CD4-positive, alpha-beta T cell treated with Interleukin-10 for 1 hour (primary cell): Measurements from ENCODE around the gene CEP95.

ENCODE experiments used
- DNase-seq: peaks from one replicate; pipeline ENCODE4 v3.0.0-alpha.2; 2020

The CEP95 gene

DNA sequence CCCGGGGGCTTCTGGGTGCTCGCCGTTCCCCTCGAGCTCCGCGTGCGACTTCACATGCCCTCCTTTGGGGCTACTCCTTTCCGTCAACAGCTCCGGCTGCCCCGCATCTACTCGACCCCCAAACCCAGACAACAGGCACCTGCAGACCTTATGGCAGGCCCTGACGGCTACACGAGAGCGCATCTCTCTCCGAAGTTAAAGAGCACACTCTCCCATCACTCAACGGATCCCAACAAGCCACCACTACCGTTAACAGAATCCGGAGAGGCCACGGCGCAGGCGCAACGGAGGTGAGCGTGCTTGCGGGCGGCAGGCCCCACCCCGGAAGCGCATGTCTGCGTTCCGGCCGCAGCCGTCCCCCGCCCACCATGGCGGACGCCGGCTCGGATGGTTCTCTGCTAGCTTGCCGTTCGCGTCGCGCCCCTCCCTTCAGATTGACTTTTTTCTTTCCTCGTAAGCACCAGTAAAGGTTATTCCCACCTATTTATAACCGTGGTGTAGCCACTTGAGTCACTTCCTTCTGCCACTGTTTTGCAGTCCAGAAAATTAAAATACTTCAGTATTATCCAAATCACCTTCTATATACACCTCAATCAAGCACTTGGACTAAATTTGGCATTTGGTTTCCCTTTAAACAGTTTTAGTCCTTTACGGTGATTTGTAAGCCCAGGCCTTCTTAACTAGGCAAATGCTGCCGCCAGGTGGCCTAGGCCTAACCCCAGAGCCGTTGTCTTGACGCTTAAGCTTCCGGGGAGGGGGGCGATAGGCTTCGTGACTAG is 9.8 kb upstream of the CEP95 start, which contains the start of gene POLG2:
Gene POLG2 (minus strand): TSS at position 269 of the 779 bp plus-strand sequence. CDS start 86 bp downstream, at position 183.
- peak; percentile 96 for DNase-seq

DNA sequence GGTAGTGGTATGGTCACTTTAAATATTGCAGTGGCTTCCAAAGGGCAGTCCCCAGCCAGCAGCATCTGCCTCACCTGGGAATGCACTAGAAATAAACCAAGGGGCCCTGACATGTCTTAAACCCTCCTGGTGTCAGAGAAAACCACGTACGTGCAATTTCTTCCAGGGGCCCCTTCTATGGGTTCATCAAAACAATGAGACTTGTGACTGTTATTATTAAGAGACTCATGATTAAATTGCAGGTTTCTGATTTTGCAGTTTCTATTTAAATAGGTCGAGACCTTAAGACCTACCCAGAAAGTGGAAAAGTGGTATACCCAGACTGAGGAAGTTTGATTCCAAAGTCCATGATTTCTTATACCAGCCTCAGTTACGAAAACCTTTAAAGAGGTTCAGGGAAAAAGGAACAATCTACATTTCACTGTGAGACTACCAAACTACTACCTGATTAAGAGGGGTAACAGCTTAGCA is 9.2 kb upstream of the CEP95 start:
- no peak for DNase-seq

- DNase-seq: peak; percentile 30
Observed at GRCh38 chr17:64498308-64499203, 8.2 kb upstream of the CEP95 start.

GRCh38 chr17:64499805-64500486 is 6.8 kb upstream of the CEP95 start:
- peak; percentile 26 for DNase-seq

- peak; percentile 8 for DNase-seq
Observed at GRCh38 chr17:64500487-64500859, 6.3 kb upstream of the CEP95 start.

DNA sequence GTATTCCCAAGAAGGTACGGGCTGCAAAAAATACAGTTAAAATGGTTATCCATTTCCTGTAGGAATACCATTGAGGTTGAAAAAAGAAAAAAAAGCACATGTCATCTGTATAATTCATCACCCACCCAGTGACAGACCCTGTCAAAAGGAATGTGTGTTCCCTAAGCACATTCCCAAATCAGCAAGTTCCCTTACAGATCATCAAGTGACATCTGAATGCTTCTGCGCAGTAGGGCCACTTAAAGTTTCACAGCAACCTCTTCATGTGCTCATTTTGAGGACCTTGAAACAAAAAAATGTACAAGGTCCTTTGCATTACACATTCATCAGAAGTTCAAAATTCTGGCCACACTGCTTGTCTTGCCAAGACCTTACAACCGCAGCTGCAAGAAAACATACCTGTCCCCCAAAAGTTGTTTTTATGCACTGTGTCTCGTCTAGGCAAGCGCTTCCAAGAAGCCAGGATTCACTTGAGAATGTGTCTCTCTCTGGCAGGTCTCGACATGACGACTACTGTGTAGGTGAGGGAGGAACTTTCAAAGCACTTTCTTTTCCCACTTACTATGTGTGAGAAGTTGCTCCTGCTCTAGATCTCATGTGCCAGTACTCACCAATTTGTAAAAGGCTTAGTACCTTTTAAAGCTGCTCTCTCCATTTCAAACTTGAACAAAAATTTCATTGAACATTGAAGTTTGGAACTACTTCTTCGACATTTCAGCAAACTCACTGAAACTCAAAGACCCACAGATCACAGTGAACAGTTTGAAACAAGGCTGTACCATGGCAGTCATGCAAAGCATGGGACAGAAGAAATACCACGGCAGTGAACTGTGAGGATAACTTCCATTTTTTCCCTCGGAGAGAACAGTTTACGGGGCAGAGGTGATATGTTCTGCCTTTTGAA is 5.7 kb upstream of the CEP95 start:
- DNase-seq: peak; percentile 22

DNA sequence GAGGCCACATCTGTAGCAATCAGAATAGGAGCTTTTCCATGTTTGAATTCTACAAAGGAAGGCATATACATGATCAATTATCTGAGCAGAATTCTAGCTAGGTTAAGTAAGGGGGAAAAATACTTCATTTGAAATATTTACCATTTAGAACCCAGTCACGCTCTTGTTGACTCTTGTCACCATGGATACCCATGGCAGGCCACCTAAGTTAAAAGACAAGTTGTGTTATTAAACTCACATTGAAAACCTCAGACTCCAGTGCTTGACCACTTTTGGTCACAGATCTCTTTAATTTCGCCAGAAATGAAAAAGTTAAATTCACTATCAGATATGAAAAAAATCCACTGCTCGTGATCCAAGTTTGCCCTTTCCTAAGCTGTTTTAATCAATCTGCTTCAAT is 4.8 kb upstream of the CEP95 start:
- peak; percentile 20 for DNase-seq

- DNase-seq: peak; percentile 12
Observed at GRCh38 chr17:64502809-64503208, 4.0 kb upstream of the CEP95 start.

DNA sequence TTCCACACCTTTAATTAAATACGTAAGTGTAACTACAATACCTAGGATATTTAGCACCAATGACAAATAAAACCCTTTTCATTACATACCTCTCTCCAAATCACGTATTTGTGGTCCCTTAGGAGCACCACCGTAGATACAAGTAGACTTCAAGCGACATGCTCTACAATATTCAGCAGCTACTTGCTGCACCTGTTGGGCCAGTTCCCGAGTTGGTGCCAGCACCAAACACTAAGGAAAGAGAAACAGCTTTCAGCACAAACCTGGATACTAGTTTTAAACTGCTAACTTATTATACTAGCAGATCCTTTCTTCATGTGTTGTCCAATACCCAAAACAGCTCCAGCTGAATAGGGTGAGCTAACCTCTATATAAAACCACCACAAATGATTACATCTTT is 3.4 kb upstream of the CEP95 start:
- peak; percentile 10 for DNase-seq

- no peak for DNase-seq
Observed at GRCh38 chr17:64503821-64504768, 2.7 kb upstream of the CEP95 start.

GRCh38 chr17:64504769-64505339 is 1.9 kb upstream of the CEP95 start:
- no peak for DNase-seq

DNA sequence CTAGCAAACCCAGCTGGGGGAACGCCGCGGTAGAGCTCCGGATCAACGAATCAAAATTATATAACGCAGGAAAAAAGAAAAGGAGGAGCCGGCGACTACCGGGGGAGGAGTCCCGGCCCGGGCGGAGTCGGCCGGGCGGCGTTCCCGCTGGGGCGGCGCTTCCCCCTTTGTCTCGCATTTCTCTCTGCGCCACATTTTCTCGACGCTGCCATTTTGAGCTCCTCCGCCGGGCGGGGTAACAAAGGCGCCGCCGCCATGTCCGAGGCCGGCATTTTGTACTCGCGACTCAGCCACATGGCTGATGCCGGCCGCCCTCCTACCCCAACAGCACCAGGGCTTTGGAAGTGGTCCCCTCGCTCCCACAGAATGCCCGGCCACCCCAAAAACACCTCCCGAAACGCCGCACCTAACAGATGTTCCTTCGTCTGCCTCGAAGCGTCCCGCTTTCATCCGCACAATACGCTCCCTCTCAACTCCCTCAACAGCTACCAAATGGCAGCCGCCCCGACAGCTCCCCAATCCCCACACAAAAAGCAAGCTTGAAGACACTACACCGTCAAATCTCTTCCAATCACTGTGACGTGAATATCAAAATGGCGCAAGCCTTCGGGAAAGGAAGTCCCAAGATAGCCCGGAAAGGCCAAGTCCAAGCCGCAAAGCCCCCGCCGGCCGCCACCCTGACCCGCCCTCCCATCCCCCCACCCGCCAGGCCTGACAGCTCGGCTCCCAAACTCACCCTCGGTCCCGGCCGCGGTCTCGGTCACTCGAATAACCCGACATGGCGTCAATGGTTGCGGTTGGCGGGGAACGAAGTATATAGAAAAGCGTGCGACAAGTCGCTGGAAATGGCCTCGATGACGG is 1.2 kb upstream of the CEP95 start:
- DNase-seq: peak; percentile 92

DNA sequence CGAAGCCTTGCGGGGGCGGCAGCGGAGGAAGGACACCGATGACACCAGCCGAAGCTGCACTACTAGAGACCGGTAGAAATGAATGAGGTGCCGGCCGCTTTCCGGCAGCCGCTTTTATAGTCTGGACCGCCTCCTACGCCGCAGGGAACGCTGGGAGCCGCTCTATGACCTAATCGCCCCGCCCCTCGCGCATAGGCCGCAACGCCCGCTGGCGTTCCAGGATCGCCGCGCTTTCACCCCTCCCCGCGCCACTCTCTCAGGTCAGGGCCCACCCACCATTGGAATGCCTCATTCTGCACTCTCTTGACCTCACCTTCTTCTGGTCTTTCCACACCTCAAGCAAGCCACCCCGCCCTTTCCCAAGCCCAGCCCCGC is 589 bp upstream of the CEP95 start, which contains the start of gene DDX5:
Gene DDX5 (minus strand): TSS at position 89 of the 375 bp plus-strand sequence. CDS start 170 bp downstream, outside the sequence.
- DNase-seq: peak; percentile 97

GRCh38 chr17:64507413-64507782 is 621 bp downstream of the CEP95 start:
- peak; percentile 79 for DNase-seq

- no peak for DNase-seq
Observed at GRCh38 chr17:64508683-64509082, 1.9 kb downstream of the CEP95 start.

- DNase-seq: no peak
Observed at GRCh38 chr17:64509179-64509578, 2.4 kb downstream of the CEP95 start.

GRCh38 chr17:64515419-64515818 is 8.6 kb downstream of the CEP95 start:
- no peak for DNase-seq

DNA sequence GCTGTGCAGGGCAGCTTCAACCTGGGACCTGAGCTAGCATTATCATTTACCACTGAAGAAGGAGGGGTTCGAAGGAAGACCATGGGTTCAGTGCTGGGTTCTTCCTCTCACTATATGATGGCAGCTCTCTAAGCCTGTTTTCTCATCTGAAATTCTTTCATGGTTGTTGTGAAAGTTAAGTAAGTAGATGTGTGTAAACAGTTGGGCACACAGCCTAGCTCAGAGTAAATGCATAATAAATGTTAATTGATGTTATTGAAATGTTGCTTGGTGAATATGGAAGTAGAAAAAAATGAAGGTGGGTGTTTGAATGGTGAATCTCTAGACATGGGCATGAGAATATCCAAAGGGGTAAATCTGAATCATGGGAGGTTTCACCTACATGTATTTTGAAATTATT is 9.1 kb downstream of the CEP95 start:
- DNase-seq: no peak

DNA sequence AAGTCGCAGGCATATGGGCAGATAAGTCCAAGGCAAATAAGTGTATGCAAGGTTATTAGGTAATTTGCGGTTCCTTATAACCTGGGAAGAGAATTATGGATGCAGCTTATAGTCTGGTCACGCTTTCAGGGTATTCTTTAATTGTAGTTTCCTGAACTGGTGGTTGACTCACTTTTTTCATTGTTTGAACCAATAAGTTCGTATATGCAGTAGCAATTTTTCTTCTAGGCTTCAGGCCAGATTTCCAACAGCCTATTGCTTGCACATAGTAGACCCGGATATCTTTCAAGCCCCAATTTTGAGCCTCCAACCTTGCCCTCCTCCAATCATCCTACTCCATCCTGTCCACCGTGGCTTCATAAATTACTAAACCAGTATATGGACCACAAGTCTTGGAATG is 12.8 kb downstream of the CEP95 start:
- DNase-seq: no peak
